Neural cell (in vitro differentiated cells): Measurements from ENCODE around the gene SRP19.

Source experiments
- EP300 ChIP-seq: fragments of 450-650 bp; conservative IDR thresholded peaks from 2 replicates; pipeline ENCODE4 v1.6.1; 2014; ENCODE audit warnings: antibody characterized with exemption, mild to moderate bottlenecking, moderate library complexity; ENCODE audit not compliant: poor library complexity, severe bottlenecking
- EZH2 ChIP-seq: fragments of 200-600, 300-800 bp; shearing (Covaris generic), sonication (generic); IDR thresholded peaks from 2 replicates; pipeline ENCODE4 v1.6.1; 2014; ENCODE audit warnings: antibody characterized with exemption, low read length, borderline replicate concordance, mild to moderate bottlenecking; ENCODE audit not compliant: insufficient read depth, poor library complexity, severe bottlenecking
- MXI1 ChIP-seq: fragments of 450-650 bp; conservative IDR thresholded peaks from 2 replicates; pipeline ENCODE4 v1.6.1; 2014; ENCODE audit warnings: antibody characterized with exemption, mild to moderate bottlenecking; ENCODE audit not compliant: poor library complexity, severe bottlenecking
- RAD21 ChIP-seq: fragments of 450-650 bp; conservative IDR thresholded peaks from 2 replicates; pipeline ENCODE4 v1.6.1; 2014; ENCODE audit warnings: antibody characterized with exemption, mild to moderate bottlenecking, moderate library complexity
- SMC3 ChIP-seq: fragments of 450-650 bp; conservative IDR thresholded peaks from 2 replicates; pipeline ENCODE4 v1.6.1; 2014; ENCODE audit warnings: antibody characterized with exemption, mild to moderate bottlenecking, moderate library complexity; ENCODE audit not compliant: poor library complexity
- TF ChIP-seq, protein P1 (sequence below): fragments of 450-650 bp; IDR thresholded peaks from 2 replicates; pipeline ENCODE4 v1.5.1; 2014; ENCODE audit warnings: antibody characterized with exemption, mild to moderate bottlenecking, moderate library complexity; ENCODE audit not compliant: poor library complexity, severe bottlenecking
- TF ChIP-seq, protein P2 (sequence below): IDR thresholded peaks from 2 replicates; pipeline ENCODE4 v1.6.1; 2012; ENCODE audit warnings: borderline replicate concordance

DNA sequence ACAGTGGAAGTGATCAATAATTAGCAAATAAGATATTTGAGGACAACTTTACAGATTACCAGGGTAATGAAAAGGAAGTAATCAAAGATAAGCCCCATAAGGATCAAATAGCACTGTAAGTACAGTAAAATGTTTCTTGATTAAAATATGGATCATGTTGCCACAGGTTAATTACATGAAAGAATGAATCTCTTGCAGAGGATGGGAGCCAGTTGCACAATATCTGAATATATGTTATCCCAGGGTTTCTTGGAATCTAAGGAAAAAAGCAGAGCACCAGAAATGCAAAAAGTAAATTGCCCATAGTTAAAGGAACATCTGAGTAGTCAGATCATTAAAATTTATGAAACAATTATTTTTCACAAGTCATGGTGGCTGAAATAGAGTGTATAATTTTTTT lies 13.8 kb upstream of the SRP19 start:
- no peak for TF ChIP-seq SMC3
- TF ChIP-seq EP300 = no peak
- no peak for TF ChIP-seq MXI1
- TF ChIP-seq, protein P1, sequence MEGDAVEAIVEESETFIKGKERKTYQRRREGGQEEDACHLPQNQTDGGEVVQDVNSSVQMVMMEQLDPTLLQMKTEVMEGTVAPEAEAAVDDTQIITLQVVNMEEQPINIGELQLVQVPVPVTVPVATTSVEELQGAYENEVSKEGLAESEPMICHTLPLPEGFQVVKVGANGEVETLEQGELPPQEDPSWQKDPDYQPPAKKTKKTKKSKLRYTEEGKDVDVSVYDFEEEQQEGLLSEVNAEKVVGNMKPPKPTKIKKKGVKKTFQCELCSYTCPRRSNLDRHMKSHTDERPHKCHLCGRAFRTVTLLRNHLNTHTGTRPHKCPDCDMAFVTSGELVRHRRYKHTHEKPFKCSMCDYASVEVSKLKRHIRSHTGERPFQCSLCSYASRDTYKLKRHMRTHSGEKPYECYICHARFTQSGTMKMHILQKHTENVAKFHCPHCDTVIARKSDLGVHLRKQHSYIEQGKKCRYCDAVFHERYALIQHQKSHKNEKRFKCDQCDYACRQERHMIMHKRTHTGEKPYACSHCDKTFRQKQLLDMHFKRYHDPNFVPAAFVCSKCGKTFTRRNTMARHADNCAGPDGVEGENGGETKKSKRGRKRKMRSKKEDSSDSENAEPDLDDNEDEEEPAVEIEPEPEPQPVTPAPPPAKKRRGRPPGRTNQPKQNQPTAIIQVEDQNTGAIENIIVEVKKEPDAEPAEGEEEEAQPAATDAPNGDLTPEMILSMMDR = no peak
- no peak for TF ChIP-seq RAD21
- TF ChIP-seq, protein P2, sequence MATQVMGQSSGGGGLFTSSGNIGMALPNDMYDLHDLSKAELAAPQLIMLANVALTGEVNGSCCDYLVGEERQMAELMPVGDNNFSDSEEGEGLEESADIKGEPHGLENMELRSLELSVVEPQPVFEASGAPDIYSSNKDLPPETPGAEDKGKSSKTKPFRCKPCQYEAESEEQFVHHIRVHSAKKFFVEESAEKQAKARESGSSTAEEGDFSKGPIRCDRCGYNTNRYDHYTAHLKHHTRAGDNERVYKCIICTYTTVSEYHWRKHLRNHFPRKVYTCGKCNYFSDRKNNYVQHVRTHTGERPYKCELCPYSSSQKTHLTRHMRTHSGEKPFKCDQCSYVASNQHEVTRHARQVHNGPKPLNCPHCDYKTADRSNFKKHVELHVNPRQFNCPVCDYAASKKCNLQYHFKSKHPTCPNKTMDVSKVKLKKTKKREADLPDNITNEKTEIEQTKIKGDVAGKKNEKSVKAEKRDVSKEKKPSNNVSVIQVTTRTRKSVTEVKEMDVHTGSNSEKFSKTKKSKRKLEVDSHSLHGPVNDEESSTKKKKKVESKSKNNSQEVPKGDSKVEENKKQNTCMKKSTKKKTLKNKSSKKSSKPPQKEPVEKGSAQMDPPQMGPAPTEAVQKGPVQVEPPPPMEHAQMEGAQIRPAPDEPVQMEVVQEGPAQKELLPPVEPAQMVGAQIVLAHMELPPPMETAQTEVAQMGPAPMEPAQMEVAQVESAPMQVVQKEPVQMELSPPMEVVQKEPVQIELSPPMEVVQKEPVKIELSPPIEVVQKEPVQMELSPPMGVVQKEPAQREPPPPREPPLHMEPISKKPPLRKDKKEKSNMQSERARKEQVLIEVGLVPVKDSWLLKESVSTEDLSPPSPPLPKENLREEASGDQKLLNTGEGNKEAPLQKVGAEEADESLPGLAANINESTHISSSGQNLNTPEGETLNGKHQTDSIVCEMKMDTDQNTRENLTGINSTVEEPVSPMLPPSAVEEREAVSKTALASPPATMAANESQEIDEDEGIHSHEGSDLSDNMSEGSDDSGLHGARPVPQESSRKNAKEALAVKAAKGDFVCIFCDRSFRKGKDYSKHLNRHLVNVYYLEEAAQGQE = no peak
- TF ChIP-seq EZH2 = no peak
